Measurements from ENCODE around the gene GDF3. TPM values are rescaled to one million over a fixed set of nuclear protein-coding genes. Genes with fewer than 3 reads are reported as not detected.

The GDF3 gene
- total and polyA plus RNA-seq, 9 of the 15 experiments (the other 6 are each of a cell fraction or from before 2014, with no cell fraction given), result not detected

- no peak for FAIRE-seq
- no peaks in the 10 kb centered on the region for H3K36me3 ChIP-seq (ENCODE audit: control insufficient read depth, insufficient read depth, low read length)
- H3K27ac ChIP-seq (ENCODE audit: extremely low read depth, low read depth, low read length), result no peak overlapping the region
- H3K9me1 ChIP-seq (ENCODE audit: control insufficient read depth, insufficient read depth, low read length), result no peaks in the 10 kb centered on the region
- H3K9ac ChIP-seq (ENCODE audit: insufficient read depth in 1 of 2, low read depth in 2 of 2, low read length in 2 of 2), result no peak overlapping the region
- peak in 1 of 4 experiments; percentile 58 for DNase-seq (ENCODE audit: extremely low read depth in 1 of 4, low spot score in 3 of 4)
- ATAC-seq, result peak; percentile 42; the same call in 1 of the 3 replicates
- H3K4me2 ChIP-seq (ENCODE audit: insufficient read depth, low read length), result no peak overlapping the region
- CTCF ChIA-PET (ENCODE audit: low intra/inter-chr PET ratio), result interaction anchor here (0.6 kb wide), 2 partner anchors 50 to 290 kb away, joined by 3 read pairs; no protein-coding TSS in a partner anchor
- no TSS peak for BruUV-seq (replicated peaks)
- WGBS (ENCODE audit: insufficient coverage, low coverage, missing lambda C conversion rate), result 25% methylated on average over 8 of the region's 8 CpGs
- no peaks in the 10 kb centered on the region for H3K9me3 ChIP-seq (replicated peaks; ENCODE audit: control insufficient read depth, insufficient read depth, low read depth, low read length)
- intact Hi-C loops (cut with micrococcal nuclease), result loop anchor here (1.0 to 10.0 kb wide), 2 partner anchors 24 to 162 kb away; no protein-coding TSS in a partner anchor
- no peak overlapping the region for H2AFZ ChIP-seq (ENCODE audit: low read depth, low read length)
- H3K4me3 ChIP-seq, result no peak overlapping the region
- H3K4me1 ChIP-seq (replicated peaks in 1 of 2; ENCODE audit: control insufficient read depth in 2 of 2, insufficient read depth in 2 of 2, low read length in 2 of 2), result no peaks in the 10 kb centered on the region; a peak in 1 of 5 replicates
- in situ Hi-C loops (cut with MboI), result no loop called here
- no peaks in the 10 kb centered on the region for H3K79me2 ChIP-seq (ENCODE audit: control insufficient read depth, insufficient read depth, low read length)
- POLR2A ChIA-PET, result no interaction called here
- H3K27me3 ChIP-seq (ENCODE audit: control insufficient read depth in 2 of 2, insufficient read depth in 2 of 2, low read length in 2 of 2), result no peaks in the 10 kb centered on the region
- H4K20me1 ChIP-seq (replicated peaks; ENCODE audit: control insufficient read depth, insufficient read depth, low read length), result no peaks in the 10 kb centered on the region
- TF ChIP-seq MIER1 (IDR thresholded peaks at IDR 0.05; ENCODE audit: low read depth) (no peak), FOS (IDR thresholded peaks at IDR 0.05; ENCODE audit: extremely low read depth, insufficient read length) (no peak), PHF20 (IDR thresholded peaks at IDR 0.05; ENCODE audit: partially characterized antibody) (peak; percentile 36), DEAF1 (CRISPR knock-in tag; IDR thresholded peaks at IDR 0.05) (peak; percentile 62; the same call in 1 of the 2 replicates), HNRNPH1 (optimal IDR thresholded peaks at IDR 0.05; ENCODE audit: low read depth, low read length) (no peak), SMAD2 (IDR thresholded peaks at IDR 0.05; ENCODE audit: low read depth, low read length) (no peak), ZC3H11A (IDR thresholded peaks at IDR 0.05; ENCODE audit: low read depth, low read length) (no peak), ZNF76 (CRISPR knock-in tag; IDR thresholded peaks at IDR 0.05; ENCODE audit: borderline replicate concordance) (no peak), RCOR1 (IDR thresholded peaks at IDR 0.05; ENCODE audit: borderline replicate concordance in 1 of 2, low read depth in 2 of 2, low read length in 2 of 2) (peak in 1 of 2 experiments; percentile 86; a peak in 3 of 4 replicates), GABPB2 (CRISPR knock-in tag; conservative IDR thresholded peaks at IDR 0.05) (no peak), ADNP (tag; IDR thresholded peaks at IDR 0.05) (peak; percentile 81), E2F6 (IDR thresholded peaks at IDR 0.05; ENCODE audit: borderline replicate concordance in 1 of 2, extremely low read depth in 1 of 2, insufficient read depth in 1 of 2, insufficient read length in 1 of 2, low read depth in 1 of 2, low read length in 1 of 2, poor library complexity in 1 of 2, severe bottlenecking in 1 of 2) (no peak), NONO (IDR thresholded peaks at IDR 0.05; ENCODE audit: low read depth in 2 of 2, low read length in 1 of 2) (no peak), HDAC2 (IDR thresholded peaks at IDR 0.05) (peak; percentile 90), ZNF23 (CRISPR knock-in tag; IDR thresholded peaks at IDR 0.05) (no peak)
- TF ChIP-seq, protein P1, sequence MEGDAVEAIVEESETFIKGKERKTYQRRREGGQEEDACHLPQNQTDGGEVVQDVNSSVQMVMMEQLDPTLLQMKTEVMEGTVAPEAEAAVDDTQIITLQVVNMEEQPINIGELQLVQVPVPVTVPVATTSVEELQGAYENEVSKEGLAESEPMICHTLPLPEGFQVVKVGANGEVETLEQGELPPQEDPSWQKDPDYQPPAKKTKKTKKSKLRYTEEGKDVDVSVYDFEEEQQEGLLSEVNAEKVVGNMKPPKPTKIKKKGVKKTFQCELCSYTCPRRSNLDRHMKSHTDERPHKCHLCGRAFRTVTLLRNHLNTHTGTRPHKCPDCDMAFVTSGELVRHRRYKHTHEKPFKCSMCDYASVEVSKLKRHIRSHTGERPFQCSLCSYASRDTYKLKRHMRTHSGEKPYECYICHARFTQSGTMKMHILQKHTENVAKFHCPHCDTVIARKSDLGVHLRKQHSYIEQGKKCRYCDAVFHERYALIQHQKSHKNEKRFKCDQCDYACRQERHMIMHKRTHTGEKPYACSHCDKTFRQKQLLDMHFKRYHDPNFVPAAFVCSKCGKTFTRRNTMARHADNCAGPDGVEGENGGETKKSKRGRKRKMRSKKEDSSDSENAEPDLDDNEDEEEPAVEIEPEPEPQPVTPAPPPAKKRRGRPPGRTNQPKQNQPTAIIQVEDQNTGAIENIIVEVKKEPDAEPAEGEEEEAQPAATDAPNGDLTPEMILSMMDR (IDR thresholded peaks at IDR 0.05 in 2 of 3, conservative IDR thresholded peaks at IDR 0.05 in 1 of 3; ENCODE audit: insufficient read depth in 2 of 3, low read depth in 1 of 3, low read length in 3 of 3), result peak; percentile 49 to 56 (median 54); a peak in 5 of 6 replicates
- TF ChIP-seq, protein P2, sequence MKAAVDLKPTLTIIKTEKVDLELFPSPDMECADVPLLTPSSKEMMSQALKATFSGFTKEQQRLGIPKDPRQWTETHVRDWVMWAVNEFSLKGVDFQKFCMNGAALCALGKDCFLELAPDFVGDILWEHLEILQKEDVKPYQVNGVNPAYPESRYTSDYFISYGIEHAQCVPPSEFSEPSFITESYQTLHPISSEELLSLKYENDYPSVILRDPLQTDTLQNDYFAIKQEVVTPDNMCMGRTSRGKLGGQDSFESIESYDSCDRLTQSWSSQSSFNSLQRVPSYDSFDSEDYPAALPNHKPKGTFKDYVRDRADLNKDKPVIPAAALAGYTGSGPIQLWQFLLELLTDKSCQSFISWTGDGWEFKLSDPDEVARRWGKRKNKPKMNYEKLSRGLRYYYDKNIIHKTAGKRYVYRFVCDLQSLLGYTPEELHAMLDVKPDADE (conservative IDR thresholded peaks at IDR 0.05; ENCODE audit: control insufficient read depth, low read depth, low read length), result no peak
Observed at GRCh38 chr12:7642876-7643309, 52.7 kb downstream of the GDF3 start.
